Glomerular visceral epithelial cell (primary cell): ENCODE results near the gene EFCC1.

ENCODE experiments used
- DNase-seq: peaks from one replicate; pipeline ENCODE4 v3.0.0-alpha.2; 2016; ENCODE audit errors: extremely low spot score

Gene EFCC1

GRCh38 chr3:129001101-129001805, at the start of gene EFCC1:
TSS of gene EFCC1 (plus strand) at chr3:129001304. CDS start at chr3:129001629, 325 bp downstream.
- DNase-seq: no peak

- DNase-seq: no peak
Observed at GRCh38 chr3:128956440-128956839, 44.7 kb upstream of the EFCC1 start.

- DNase-seq: no peak
Observed at GRCh38 chr3:128965280-128965679, 35.8 kb upstream of the EFCC1 start.

GRCh38 chr3:128965818-128966217, 35.3 kb upstream of the EFCC1 start:
- DNase-seq: no peak

- no peak for DNase-seq
Observed at GRCh38 chr3:128967748-128968355, 33.3 kb upstream of the EFCC1 start.

DNA sequence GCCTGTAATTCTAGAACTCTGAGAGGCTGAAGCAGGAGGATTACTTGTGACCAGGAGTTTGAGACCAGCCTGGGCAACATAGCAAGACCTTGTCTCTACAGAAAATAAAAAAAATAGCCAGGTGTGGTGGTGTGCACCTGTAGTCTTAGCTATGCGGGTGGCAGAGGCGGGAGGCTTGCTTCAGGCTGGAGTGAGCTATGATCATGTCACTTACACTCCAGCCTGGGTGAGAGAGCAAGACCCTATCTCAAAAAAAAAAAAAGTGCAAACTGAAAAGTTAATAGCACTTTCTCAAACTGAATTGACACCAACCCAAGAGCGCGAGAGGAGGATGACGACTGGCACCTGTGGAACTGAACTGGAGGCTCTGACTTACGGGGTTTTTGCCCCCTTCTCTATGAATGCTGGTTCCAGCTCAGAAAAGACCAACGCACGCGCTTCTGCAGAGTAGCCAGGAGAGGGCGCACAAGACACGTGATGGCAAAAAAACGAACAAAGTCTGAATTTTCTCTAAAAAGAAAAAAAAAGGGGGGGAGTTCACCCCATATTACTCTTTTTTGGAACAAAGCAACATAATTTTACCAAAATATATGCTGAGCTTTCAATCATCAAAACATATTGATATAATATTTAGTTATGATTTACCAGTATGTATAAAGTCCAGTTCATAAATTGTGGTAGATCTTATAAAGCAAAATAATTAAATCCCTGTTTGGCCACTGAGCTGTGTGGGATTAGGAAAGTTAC, 30.9 kb upstream of the EFCC1 start:
- DNase-seq: peak; percentile 45

DNA sequence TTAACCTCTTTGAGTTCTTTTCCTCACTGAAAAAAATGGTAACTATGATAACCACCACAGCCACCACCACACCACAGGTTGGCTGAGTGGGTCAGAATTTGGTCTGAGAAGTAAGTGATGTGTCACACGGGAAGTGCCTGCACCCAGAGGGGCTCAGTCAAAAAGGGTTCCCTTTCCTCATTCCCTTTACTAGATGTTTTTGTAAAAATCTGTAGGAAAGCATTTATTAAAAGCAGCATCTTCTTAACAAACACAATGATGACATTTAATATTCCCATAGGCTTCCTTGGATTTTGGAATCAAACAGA, 30.4 kb upstream of the EFCC1 start:
- DNase-seq: no peak

DNA sequence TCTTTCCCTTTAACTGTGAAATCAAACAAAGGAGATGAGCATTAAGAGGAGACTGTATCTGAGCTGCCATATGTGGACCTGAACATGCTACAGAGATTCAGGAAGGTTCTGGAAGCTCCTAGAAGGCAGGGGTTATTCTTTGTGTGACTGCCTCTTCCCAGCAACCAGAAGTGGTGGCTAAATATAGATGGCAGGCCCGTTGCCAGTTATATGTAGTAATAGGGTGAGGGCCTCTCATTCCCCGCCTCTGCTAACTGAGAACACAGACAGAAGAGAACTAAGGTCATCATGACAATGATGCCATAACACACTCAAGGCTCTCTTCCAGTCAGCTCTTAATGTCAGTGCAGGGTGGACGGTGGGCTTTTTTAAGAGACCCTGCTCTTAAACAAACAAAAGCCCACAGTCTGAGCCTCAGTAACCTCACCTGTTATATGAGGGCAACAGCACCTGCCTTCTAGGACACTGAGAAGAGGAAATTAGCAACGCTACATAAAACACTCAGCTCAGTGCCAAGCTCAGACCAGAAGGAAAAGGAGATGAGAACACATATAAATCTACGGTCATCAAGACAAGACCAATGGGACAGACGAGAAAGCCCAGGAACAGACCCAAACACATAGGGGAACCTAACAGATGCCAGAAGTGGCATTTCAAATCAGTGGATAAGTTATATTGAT, 29.5 kb upstream of the EFCC1 start:
- no peak for DNase-seq

DNA sequence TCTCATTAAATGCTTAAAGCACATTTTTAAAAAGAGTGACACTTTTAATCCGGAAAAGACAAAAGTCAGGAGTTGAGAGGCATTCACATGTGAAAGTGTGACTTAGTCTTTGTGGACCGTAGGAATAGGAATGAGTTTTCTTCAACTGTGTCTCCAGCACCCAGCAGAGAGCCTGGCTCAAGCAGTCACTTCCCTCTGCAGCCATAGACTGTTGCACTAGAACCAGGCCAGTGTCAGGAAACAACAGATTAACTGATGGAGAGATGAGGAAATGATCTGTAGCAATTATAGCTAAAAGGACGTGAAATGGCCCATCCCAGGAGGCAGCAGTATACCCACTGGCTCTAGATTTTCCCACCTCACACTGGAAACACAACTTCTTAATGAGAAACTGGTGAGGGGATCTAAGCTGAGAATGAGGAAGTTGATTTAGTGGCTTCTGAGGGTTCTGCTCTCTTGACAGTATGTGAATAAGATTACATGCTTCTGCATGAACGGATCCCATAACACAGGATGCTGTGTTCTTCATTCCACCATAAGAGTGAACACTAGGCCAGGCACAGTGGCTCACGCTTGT, 27.0 kb upstream of the EFCC1 start:
- DNase-seq: no peak

DNA sequence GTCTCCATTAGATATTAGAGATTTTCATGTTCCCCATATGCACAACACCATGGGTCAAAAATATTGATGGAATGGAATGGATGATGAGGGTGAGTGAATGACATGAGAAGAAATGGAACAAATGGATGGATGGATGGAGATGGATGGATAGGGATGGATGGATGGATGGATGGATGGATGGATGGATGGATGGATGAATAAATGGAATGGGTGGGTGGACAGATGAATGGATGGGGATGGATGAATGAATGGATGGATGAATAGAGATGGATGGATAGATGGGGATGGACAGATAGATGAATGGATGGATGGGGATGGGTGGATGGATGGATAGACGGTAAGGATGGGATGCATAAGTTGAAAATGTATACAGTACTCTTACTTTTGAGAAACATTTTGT, 25.8 kb upstream of the EFCC1 start:
- DNase-seq: no peak

DNA sequence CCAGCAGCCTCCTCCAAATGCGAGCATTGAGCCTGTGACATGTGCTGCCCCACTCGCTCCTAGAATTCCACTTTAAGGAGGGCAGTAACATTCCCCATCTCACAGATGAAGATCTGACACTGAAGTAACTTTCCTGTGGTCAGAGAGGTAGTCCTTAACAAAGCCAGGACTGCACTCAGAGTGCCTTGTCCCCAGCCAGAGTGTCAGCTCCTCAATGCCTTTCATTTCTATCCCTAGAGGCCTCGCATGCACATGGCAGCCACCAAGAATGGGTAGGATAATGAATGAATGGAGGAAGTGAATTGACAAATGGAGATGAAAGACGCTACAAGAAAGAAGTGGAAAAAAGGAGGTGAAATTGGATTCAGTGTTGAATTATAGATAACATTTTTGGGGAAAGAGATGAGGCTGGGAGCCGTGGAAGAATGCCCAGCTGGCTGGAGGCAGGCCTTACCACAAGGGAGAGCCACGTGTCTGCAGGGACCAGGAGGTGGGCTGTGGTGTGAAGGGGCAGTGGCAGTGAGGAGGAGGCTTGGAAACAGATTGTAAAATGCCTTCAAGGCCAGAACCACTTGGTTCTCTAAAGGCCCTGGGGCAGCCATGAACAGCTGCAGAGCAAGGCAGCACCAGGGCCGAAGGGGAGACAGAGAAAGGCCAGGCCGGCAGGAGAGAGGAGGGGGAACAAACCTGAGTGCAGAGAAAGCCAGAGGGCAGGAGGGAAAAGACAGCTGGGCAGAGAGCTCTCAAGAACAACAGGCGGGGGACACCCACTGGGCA, 17.6 kb upstream of the EFCC1 start:
- no peak for DNase-seq

DNA sequence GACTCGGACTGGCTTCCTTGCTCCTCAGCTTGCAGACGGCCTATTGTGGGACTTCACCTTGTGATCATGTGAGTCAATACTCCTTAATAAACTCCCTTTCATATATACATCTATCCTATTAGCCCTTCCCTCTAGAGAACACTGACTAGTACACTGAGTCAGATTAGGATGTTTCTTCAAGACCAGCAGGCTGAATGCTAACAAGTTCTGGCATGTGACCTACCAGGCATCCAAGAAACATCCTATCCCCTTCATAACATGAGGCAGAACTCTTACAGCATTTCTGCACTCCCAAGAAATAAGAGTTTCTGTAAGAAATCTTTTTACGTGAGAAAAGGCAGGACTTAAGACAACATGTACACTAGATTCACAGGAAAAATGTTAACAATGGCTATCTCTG, 16.5 kb upstream of the EFCC1 start:
- no peak for DNase-seq

GRCh38 chr3:128987302-128988100, 13.6 kb upstream of the EFCC1 start:
- DNase-seq: no peak

DNA sequence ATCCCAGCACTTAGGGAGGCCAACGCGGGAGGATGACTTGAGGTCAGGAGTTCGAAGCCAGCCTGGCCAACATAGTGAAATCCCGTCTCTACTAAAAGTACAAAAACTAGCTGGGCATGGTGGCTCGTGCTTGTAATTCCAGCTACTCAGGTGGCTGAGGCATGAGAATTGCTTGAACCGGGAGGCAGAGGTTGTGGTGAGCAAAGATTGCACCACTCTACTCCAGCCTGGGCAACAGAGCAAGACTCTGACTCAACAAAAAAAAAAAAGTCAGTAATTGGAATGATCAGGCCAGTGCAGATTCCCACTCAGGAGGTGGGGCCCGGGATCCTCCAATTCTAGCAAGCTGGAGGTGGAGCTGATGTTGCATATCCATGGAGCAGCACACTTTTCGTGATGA, 12.8 kb upstream of the EFCC1 start:
- no peak for DNase-seq

DNA sequence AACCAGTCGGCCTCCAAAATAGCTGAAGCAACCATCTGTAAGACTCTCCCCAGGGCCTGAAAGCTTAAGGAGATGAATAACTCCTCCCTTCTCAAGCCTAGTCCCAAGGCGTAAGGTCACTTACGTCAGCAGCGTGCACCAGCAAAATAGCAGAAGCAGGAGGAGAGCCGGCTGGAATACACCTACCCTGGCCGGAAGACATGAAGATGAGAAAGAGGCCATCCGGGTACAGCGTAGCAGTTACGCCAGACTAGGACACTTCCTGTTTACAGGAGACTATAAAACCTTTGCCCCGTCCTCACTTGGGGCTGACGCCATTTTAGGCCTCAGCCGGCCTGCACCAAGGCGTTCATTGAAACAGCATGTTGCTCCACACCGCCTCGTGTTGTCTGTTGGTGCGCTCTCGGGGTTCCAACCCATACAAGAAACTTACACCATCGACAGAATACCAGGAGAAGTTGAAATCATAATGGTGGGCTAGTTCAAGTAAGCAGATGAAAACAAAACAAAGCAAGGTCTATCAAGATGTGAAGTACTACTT, 9.7 kb upstream of the EFCC1 start:
- DNase-seq: no peak

DNA sequence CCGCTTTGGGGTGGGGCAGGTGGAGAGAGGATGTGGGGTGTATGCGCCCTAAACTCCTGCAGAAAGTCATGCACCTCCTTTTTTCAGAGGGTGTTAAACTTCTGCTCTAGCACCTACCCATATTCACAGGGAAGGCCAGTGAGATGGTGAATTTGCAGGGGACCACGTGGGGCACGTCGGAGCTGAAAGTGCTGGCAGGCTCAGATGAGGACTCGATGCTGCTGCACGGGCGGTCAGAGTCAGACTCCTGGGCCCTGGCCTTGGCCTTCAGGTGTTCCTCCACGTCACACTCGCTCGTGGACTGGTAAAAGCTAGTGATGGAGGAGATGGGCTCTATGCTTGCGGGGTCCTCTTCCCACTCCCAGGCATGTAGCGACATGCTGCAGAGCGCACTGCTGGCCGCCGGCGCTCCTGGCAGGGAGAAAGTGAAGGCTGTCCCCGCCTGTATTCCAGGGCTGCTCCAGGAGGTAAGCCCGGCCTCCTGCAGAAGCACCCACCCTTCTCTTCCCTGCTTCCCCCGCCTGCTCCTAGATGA, 8.1 kb upstream of the EFCC1 start:
- DNase-seq: no peak

- DNase-seq: peak; percentile 62
Observed at GRCh38 chr3:128993461-128994172, 7.5 kb upstream of the EFCC1 start, which contains the start of gene CFAP92. TSS of gene CFAP92 (minus strand) at chr3:128994076. CDS start at chr3:128993304, 772 bp downstream.

DNA sequence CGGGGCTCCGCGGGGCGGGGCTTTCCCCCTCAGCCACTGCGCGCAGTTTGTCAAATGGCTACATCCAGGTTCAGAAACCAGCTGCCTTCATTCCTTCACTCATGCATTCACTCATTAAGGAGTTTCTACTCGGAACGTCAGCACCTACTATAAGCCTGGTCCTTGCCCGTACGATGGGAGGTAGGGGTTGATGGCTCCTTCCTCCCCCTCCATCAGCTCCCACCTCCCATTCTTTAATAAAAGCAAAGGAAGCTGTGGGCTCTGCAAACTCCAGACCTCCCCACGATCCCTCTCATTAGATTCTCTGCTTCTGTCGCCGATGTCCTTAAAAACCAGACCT, 7.0 kb upstream of the EFCC1 start:
- DNase-seq: no peak
